H7 (cell line): ENCODE results near the gene UGT2B11. TPM values are rescaled to one million over a fixed set of nuclear protein-coding genes. Genes with fewer than 3 reads are reported as not detected.
"Not testable (repeated sequence)": the region's sequence is repeated elsewhere in the genome, so short reads cannot be mapped to it uniquely, and the experiment has no call there.

ENCODE experiments used
- DNase-seq: peaks from one replicate; pipeline ENCODE4 v3.0.0; 2012
- H3K27me3 ChIP-seq: 2 replicates; pipeline ENCODE4 v1.6.0; 2011; ENCODE audit warnings: mild to moderate bottlenecking, low read length; ENCODE audit not compliant: control insufficient read depth, insufficient read depth
- H3K36me3 ChIP-seq: replicated peaks from 2 replicates; pipeline ENCODE4 v1.5.1; 2011; ENCODE audit warnings: low read length; ENCODE audit not compliant: control insufficient read depth, insufficient read depth
- H3K4me3 ChIP-seq: 2 replicates; pipeline ENCODE4 v1.5.1; 2011; ENCODE audit warnings: low read depth, mild to moderate bottlenecking, control low read depth, low read length, moderate library complexity; ENCODE audit not compliant: insufficient read depth
- total RNA-seq: library from RNA; depleted of rRNA; stranded (reverse); fragments of >200 nt; shearing (Covaris generic); gene quantifications from 2 replicates; pipeline ENCODE4 v1.2.3, GENCODE V29; 2014

Gene UGT2B11
- total RNA-seq, 1 experiment from 2014 or later = not detected

DNA sequence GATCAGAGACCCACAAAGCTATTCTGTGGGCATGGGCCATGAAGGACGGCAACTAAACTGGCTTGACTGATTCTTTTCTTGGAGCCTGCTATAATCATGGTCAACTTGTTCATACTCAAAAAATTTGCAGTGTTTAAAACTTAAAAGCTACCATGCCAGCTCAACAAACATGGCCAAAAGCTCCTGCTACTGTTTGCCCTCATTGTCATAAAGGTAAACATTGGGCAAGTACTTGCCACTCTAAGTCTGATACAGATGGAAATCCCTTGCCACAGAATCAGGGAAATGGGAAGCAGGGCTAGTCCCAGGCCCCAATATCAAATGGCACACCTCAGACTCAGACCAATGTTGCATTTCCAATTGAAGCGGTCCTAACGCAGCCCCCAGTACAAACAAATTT, 20.4 kb downstream of the UGT2B11 start:
- no peak overlapping the region for H3K4me3 ChIP-seq
- DNase-seq = no peak
- H3K36me3 ChIP-seq = no peaks in the 10 kb centered on the region
- H3K27me3 ChIP-seq = no peaks in the 10 kb centered on the region

GRCh38 chr4:69191905-69192304, 22.6 kb downstream of the UGT2B11 start:
- not testable (repeated sequence) for DNase-seq, H3K27me3 ChIP-seq, H3K4me3 ChIP-seq, H3K36me3 ChIP-seq

GRCh38 chr4:69190621-69191020, 23.9 kb downstream of the UGT2B11 start:
- DNase-seq, H3K36me3 ChIP-seq, H3K4me3 ChIP-seq, H3K27me3 ChIP-seq: not testable (repeated sequence)

DNA sequence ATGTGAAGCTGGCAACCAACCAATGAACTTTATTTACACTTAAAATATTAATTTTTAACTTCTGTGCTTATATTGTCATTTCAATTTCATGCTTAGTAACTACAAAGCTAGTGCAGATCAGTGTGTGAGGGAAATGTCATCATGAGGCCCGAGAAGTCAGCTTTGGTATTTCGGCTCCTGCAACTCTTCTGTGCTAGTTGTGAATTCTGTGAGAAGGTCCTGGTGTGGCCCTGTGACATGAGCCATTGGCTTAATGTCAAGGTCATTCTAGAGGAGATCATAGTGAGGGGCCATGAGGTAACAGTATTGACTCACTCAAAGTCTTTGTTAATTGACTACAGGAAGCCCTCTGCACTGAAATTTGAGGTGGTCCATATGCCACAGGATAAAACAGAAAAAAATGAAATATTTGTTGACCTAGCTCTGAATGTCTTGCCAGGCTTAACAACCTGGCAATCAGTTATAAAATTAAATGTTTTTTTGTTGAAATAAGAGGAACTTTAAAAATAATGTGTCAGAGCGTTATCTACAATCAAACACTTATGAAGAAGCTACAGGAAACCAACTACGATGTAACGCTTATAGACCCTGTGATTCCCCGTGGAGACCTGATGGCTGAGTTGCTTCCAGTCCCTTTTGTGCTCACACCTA, 32.9 kb downstream of the UGT2B11 start:
- not testable (repeated sequence) for DNase-seq, H3K36me3 ChIP-seq, H3K4me3 ChIP-seq, H3K27me3 ChIP-seq

DNA sequence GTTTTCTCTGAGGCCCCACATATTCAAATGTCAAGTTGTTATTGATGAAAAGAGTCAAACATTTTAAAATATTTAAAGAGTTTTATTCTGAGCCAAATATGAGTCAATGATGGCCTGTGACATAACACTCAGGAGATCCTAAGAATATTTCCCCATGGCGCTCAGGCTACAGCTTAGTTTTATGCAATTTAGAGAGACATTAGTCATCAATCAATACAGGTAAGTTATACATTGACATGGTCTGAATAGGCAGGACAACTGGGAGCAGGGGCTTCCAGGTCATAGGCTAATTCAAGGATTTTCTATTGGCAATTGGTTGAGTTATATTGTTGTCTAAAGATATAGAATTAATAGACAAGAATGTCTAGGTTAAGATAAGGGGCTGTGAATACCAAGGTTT, 34.7 kb downstream of the UGT2B11 start:
- H3K4me3 ChIP-seq, H3K36me3 ChIP-seq, H3K27me3 ChIP-seq, DNase-seq: not testable (repeated sequence)

GRCh38 chr4:69178751-69179205, 35.8 kb downstream of the UGT2B11 start:
- DNase-seq, H3K27me3 ChIP-seq, H3K4me3 ChIP-seq, H3K36me3 ChIP-seq: not testable (repeated sequence)

GRCh38 chr4:69170233-69171134, 44.1 kb downstream of the UGT2B11 start:
- not testable (repeated sequence) for DNase-seq, H3K36me3 ChIP-seq, H3K27me3 ChIP-seq, H3K4me3 ChIP-seq

DNA sequence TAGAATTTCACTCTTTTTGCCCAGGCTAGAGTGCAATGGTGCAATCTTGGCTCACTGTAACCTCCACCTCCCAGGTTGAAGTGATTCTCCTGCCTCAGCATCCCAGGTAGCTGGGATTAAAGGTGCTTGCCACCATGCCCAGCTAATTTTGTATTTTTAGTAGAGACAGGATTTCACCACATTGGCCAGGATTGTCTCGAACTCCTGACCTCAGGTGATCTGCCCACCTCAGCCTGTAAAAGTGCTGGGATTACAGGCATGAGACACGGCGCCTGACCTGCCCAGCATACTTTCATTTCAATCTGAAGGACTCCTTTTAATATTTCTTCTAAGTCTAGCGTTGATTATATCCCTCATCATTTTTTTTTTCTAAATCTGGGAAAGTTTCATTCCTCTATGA, 45.4 kb downstream of the UGT2B11 start:
- H3K27me3 ChIP-seq, H3K4me3 ChIP-seq, H3K36me3 ChIP-seq, DNase-seq: not testable (repeated sequence)

GRCh38 chr4:69167300-69167699, 47.2 kb downstream of the UGT2B11 start:
- Histone ChIP-seq H3K36me3 (no peaks in the 10 kb centered on the region), H3K27me3 (no peaks in the 10 kb centered on the region), H3K4me3 (no peak overlapping the region)
- DNase-seq = no peak

GRCh38 chr4:69166376-69166775, 48.2 kb downstream of the UGT2B11 start:
- not testable (repeated sequence) for H3K4me3 ChIP-seq, H3K36me3 ChIP-seq, H3K27me3 ChIP-seq, DNase-seq

DNA sequence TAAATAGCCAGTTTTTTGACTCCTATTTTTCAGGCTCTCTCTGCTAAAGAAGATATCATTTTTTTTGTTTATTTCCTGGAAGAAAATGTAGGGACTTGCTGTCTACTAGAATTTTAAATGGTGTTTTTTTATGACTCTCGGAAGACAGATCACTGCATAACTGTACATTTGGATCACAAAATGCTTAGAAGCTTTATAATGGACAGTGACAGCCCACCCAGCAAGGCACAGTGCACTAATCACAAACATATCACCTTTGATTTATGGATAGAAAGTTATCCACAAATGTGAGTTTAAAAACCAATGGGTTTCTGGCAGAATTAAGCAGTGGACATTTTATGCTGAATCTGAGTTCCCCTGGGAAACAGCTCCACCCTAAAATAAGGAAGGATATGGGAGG, 48.8 kb downstream of the UGT2B11 start:
- not testable (repeated sequence) for H3K4me3 ChIP-seq, H3K36me3 ChIP-seq, DNase-seq, H3K27me3 ChIP-seq

GRCh38 chr4:69156913-69157312, 57.6 kb downstream of the UGT2B11 start:
- no peak overlapping the region for H3K4me3 ChIP-seq
- H3K27me3 ChIP-seq = no peaks in the 10 kb centered on the region
- DNase-seq = no peak
- no peaks in the 10 kb centered on the region for H3K36me3 ChIP-seq

GRCh38 chr4:69154021-69154420, 60.5 kb downstream of the UGT2B11 start:
- Histone ChIP-seq H3K36me3 (no peaks in the 10 kb centered on the region), H3K27me3 (no peaks in the 10 kb centered on the region), H3K4me3 (no peak overlapping the region)
- DNase-seq = no peak
